Right lobe of liver (tissue), 6 donors: Measurements from ENCODE around the gene ALDH6A1. TPM values are rescaled to one million over a fixed set of nuclear protein-coding genes. Genes with fewer than 3 reads are reported as not detected.
A peak's percentile ranks its signal among the peaks of the same experiment; 100 is the strongest.
"Not testable (repeated sequence)": the region's sequence is repeated elsewhere in the genome, so short reads cannot be mapped to it uniquely, and the experiment has no call there.

Source experiments
- ATAC-seq, 4 donors: fragments of 200-7000 bp; cut with Tn5 transposase; one replicate each; pipeline ENCODE4 v1.9.1; 2020; ENCODE audit warnings: mild to moderate bottlenecking in 4 of 4, moderate library complexity in 4 of 4
- DNase-seq, 3 donors: peaks; one replicate each; pipeline ENCODE4 v3.0.0-alpha.2; 2020
- H3K27ac ChIP-seq, 3 donors: fragments of 200-600 bp; one replicate each; pipeline ENCODE4 v1.8.0; 2022
- H3K27me3 ChIP-seq, 2 donors: fragments of 200-600 bp; one replicate each; pipeline ENCODE4 v1.8.0; 2022
- H3K36me3 ChIP-seq, 4 donors: fragments of 200-600 bp; sonication (generic) in 1 of 4; one replicate each; pipeline versions ENCODE4 v1.5.1 to v1.8.0; 2017 to 2022; ENCODE audit warnings: control low read depth in 1 of 4
- H3K4me1 ChIP-seq, 4 donors: fragments of 200-600 bp; sonication (generic) in 1 of 4; one replicate each; pipeline versions ENCODE4 v1.5.1 to v1.8.0; 2017 to 2022; ENCODE audit warnings: control low read depth in 1 of 4
- H3K4me3 ChIP-seq, 3 donors: fragments of 200-600 bp; one replicate each; pipeline ENCODE4 v1.8.0; 2022
- H3K9me3 ChIP-seq, 4 donors: fragments of 200-600 bp; sonication (generic) in 1 of 4; one replicate each; pipeline versions ENCODE4 v1.5.1 to v1.8.0; 2017 to 2022; ENCODE audit warnings: control low read depth in 1 of 4
- POLR2A ChIP-seq: fragments of 450-650 bp; IDR thresholded peaks from one replicate; pipeline ENCODE4 v1.6.1; 2017; ENCODE audit warnings: antibody characterized with exemption, mild to moderate bottlenecking
- WGBS: methylation state at CpG from one replicate; pipeline ENCODE4 v1.1.6; 2018; ENCODE audit warnings: low coverage, low lambda C conversion rate; ENCODE audit not compliant: insufficient coverage; ENCODE audit errors: missing lambda C conversion rate; 5-methylcytosine and 5-hydroxymethylcytosine counted together
- intact Hi-C, 2 donors: fragments of 100-400 bp; cut with DNase I; formaldehyde crosslinking; loops; one replicate each; pipeline versions ENCODE4 v1.11.2 to v1.14.1; 2022
- long read RNA-seq: library from polyadenylated mRNA; unstranded; transcript quantifications from one replicate; pipeline ENCODE4 v2.0.0, GENCODE V29; 2019
- total RNA-seq, 6 experiments: library from RNA; depleted of rRNA in 2 of 6; stranded (reverse); fragments of >200 nt in 2 of 6; fragmentation: NEBNext Ultra II Directional in 3 of 6; extraction: Animal tissue kit (Norgen Biotek cat#: 25700) in 3 of 6; gene quantifications; one replicate each; pipeline versions ENCODE4 v1.1.0 to v1.2.4, GENCODE V29; 2016 to 2023
- TF ChIP-seq, protein P1 (sequence below), 4 donors: fragments of 200-600 bp in 3 of 4; fragments of 450-650 bp in 1 of 4; IDR thresholded peaks; one replicate each; pipeline versions ENCODE4 v1.5.1 to v1.8.0; 2016 to 2022; ENCODE audit warnings: antibody characterized with exemption in 4 of 4, mild to moderate bottlenecking in 2 of 4
- donor health status: DM: no; HTN: yes; CAD: no.
- donor health status: DM: no; HTN: no; CAD: no.
- donor health status: DM: no; HTN: no; CAD: no.
- donor health status: DM: no; HTN: yes; CAD: no.
- donor health status: DM: no; HTN: yes; CAD: no.

ALDH6A1 gene
- total RNA-seq = 100 to 1,000 TPM in 5 of 6 experiments, 10 to 100 TPM in 1; 99.1 to 449 (median 221) TPM
- long read RNA-seq, full-length matches to known transcripts = 142 of 186 reads
- long read RNA-seq, partial matches to known transcripts = 8 of 186 reads
- long read RNA-seq, other reads (novel, unspliced or antisense) = 36 of 186 reads

DNA sequence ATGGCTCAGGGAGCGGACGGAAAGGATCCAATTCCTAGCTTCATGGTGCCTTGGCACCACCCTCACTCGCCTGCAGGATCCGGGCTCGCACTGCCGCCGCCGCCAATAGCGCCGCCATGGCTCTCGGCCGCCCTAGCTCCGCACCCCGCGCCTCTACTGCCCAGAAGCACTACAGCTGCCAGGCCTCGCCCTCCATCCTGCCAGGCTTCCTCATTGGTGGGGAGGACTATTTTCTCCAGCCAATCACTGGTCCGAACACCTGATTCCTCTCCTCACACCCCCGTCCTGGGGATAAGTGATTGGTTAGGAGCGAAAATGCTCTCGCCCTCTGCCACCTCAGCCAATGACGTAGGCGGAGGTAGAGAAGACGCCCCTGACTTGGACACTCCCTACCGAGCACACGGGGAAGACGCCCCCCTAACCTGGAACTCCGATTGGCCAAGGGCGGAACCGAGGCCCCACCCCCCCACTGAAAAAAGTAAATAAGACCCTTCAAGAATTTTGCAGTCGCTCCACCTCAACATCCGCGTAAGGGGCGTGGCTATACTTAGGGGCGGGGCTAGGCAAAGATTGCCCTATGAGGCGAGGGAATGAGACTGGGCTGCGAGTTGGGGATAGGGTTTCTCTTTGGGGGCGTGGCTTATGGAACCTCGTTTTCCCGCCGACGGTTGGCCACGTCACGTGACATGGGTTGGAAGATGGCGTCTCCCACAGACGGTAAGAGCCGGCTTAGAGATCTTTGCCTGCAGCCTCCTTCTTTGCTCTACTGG, at the start of gene ALDH6A1, which contains the start of gene LIN52:
ALDH6A1 (minus strand) TSS at position 177 of the 770 bp plus-strand sequence; CDS start at position 118, 59 bp downstream.
LIN52 (plus strand) TSS at position 680 of the 770 bp plus-strand sequence; CDS start at position 699, 19 bp downstream.
- TF ChIP-seq, protein P1, sequence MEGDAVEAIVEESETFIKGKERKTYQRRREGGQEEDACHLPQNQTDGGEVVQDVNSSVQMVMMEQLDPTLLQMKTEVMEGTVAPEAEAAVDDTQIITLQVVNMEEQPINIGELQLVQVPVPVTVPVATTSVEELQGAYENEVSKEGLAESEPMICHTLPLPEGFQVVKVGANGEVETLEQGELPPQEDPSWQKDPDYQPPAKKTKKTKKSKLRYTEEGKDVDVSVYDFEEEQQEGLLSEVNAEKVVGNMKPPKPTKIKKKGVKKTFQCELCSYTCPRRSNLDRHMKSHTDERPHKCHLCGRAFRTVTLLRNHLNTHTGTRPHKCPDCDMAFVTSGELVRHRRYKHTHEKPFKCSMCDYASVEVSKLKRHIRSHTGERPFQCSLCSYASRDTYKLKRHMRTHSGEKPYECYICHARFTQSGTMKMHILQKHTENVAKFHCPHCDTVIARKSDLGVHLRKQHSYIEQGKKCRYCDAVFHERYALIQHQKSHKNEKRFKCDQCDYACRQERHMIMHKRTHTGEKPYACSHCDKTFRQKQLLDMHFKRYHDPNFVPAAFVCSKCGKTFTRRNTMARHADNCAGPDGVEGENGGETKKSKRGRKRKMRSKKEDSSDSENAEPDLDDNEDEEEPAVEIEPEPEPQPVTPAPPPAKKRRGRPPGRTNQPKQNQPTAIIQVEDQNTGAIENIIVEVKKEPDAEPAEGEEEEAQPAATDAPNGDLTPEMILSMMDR (IDR thresholded peaks at IDR 0.05) = peak in 1 of 4 donors; percentile 9
- peak; percentile 98 for TF ChIP-seq POLR2A
- peak; percentile 88 to 96 (median 90) for ATAC-seq
- WGBS = 0% methylated on average over 28 of the region's 46 CpGs

DNA sequence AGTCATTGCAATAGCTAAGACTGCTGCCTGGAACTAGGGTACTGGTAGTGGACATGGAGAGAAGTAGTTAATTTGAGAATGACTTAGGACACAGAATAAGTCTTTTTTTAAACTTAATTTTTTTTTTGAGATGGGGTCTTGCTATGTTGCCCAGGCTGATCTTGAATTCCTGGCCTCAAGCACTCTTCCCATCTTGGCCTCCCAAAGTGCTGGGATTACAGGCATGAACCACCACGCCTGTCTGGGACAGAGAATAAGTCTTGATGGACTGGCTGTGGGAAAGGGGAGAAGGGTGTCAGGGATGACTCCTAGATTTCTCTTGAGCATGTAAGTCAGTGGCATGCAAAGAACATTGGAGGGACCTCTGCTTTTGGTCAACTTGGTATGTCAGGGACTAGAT, 43.4 kb upstream of the ALDH6A1 start:
- TF ChIP-seq, protein P1 (IDR thresholded peaks at IDR 0.05) = no peak
- no peak for TF ChIP-seq POLR2A
- H3K27ac ChIP-seq = no peak overlapping the region
- no peaks in the 10 kb centered on the region for H3K27me3 ChIP-seq
- DNase-seq (no peak), ATAC-seq (no peak)
- no peaks in the 10 kb centered on the region for H3K9me3 ChIP-seq
- intact Hi-C loops = no loop called here
- no peaks in the 10 kb centered on the region for H3K36me3 ChIP-seq
- no peak overlapping the region for H3K4me3 ChIP-seq
- 88% methylated on average over 1 of the region's 1 CpG for WGBS
- H3K4me1 ChIP-seq = no peaks in the 10 kb centered on the region

More for the DNA sequence above, at the start of gene ALDH6A1, which contains the start of gene LIN52:
- peak; percentile 99 for DNase-seq
- peak within 1 kb of the TSS; percentile 80 to 93 (median 81) for H3K4me3 ChIP-seq
- H3K27ac ChIP-seq = peak within 1 kb of the TSS; percentile 72 to 99 (median 93)
- intact Hi-C loops = no loop called here
- no peaks in the 10 kb centered on the region for H3K9me3 ChIP-seq
- peaks cover 0 to 42% (median 10%) of the 10 kb centered on the region in 4 donors for H3K4me1 ChIP-seq
- no peaks in the 10 kb centered on the region for H3K27me3 ChIP-seq
- H3K36me3 ChIP-seq = no peaks in the 10 kb centered on the region

DNA sequence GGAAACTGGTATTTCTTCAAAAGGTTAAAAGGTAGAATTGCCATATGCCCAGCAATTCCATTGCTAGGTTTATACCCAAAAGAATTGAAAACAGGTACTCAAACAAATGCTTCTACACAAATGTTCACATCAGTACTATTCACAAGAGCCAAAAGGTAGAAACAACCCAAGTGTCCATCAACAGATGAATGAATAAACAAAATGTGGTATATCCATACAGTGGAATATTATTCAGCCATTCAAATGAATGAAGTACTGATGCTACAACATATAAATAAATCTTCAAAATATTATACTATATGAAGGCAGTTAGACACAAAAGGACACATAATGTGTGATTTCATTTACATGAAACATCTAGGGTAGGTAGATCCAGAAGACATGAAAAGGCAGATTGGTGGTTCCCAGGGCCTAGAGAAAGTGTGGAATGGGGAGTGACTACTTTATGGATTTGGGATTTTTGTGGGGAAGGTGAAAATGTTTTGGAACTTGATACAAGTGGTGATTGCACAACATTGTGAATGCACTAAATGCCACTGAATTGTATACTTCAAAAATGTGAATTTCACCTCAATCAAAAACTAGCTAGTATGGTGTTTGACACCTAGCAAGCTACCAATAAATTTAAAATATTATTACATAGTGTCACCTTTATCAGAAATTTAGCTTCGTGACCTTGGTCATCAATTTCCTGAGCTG, 42.2 kb upstream of the ALDH6A1 start:
- H3K4me1 ChIP-seq = no peaks in the 10 kb centered on the region
- no peaks in the 10 kb centered on the region for H3K9me3 ChIP-seq
- 100% methylated on average over 1 of the region's 1 CpG for WGBS
- ATAC-seq (no peak), DNase-seq (no peak)
- no peaks in the 10 kb centered on the region for H3K27me3 ChIP-seq
- no peak overlapping the region for H3K4me3 ChIP-seq
- H3K36me3 ChIP-seq = no peaks in the 10 kb centered on the region
- H3K27ac ChIP-seq = no peak overlapping the region
- intact Hi-C loops = no loop called here
- TF ChIP-seq POLR2A = no peak
- TF ChIP-seq, protein P1 (IDR thresholded peaks at IDR 0.05) = no peak

DNA sequence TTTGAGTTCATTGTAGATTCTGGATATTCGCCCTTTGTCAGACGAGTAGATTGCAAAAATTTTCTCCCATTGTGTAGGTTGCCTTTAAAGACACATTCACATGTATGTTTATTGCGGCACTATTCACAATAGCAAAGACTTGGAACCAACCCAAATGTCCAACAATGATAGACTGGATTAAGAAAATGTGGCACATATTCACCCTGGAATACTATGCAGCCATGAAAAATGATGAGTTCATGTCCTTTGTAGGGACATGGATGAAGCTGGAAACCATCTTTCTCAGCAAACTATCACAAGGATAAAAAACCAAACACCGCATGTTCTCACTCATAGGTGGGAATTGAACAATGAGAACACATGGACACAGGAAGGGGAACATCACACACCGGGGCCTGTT, 41.2 kb upstream of the ALDH6A1 start:
- H3K27ac ChIP-seq, DNase-seq, H3K4me1 ChIP-seq, H3K36me3 ChIP-seq, H3K27me3 ChIP-seq, H3K4me3 ChIP-seq, H3K9me3 ChIP-seq, ATAC-seq, intact Hi-C loops: not testable (repeated sequence)
- WGBS = 75% methylated on average over 4 of the region's 5 CpGs
